Right atrium auricular region (tissue), 2 donors: ENCODE results near the gene ACAA2. TPM values are rescaled to one million over a fixed set of nuclear protein-coding genes. Genes with fewer than 3 reads are reported as not detected.

ENCODE experiments used
- DNase-seq: peaks from one replicate; pipeline ENCODE4 v3.0.0-alpha.2; 2019; ENCODE audit warnings: low spot score
- H3K27ac ChIP-seq, 2 donors: fragments of 200-600 bp; sonication (generic); 1 replicate in 1 of 2; 2 replicates in 1 of 2; pipeline ENCODE4 v1.5.1; 2016 to 2019
- H3K27me3 ChIP-seq, 2 donors: fragments of 200-600 bp; sonication (generic); one replicate each; pipeline versions ENCODE4 v1.5.1 to v1.6.0; 2017 to 2019
- H3K36me3 ChIP-seq: fragments of 200-600 bp; sonication (generic); one replicate; pipeline ENCODE4 v1.5.1; 2016
- H3K4me1 ChIP-seq, 2 donors: fragments of 200-600 bp; sonication (generic); one replicate each; pipeline versions ENCODE4 v1.5.1 to v1.6.0; 2017 to 2019
- H3K4me3 ChIP-seq, 2 donors: fragments of 200-600 bp; sonication (generic); 1 replicate in 1 of 2; 2 replicates in 1 of 2; pipeline ENCODE4 v1.5.1; 2017 to 2019; ENCODE audit warnings: mild to moderate bottlenecking in 1 of 2, moderate library complexity in 1 of 2
- H3K9me3 ChIP-seq, 2 donors: fragments of 200-600 bp; sonication (generic); one replicate each; pipeline ENCODE4 v1.5.1; 2019
- CTCF ChIP-seq, 2 donors: fragments of 200-600 bp; sonication (generic); IDR thresholded peaks; one replicate each; pipeline ENCODE4 v1.5.1; 2019; ENCODE audit warnings: antibody characterized with exemption in 2 of 2
- total RNA-seq, 2 donors: library from RNA; depleted of rRNA; stranded (reverse); fragments of >200 nt; gene quantifications; one replicate each; pipeline ENCODE4 v1.1.0, GENCODE V29; 2016

Gene ACAA2
- total RNA-seq, 2 donors from 2014 or later = 115 to 149 TPM

DNA sequence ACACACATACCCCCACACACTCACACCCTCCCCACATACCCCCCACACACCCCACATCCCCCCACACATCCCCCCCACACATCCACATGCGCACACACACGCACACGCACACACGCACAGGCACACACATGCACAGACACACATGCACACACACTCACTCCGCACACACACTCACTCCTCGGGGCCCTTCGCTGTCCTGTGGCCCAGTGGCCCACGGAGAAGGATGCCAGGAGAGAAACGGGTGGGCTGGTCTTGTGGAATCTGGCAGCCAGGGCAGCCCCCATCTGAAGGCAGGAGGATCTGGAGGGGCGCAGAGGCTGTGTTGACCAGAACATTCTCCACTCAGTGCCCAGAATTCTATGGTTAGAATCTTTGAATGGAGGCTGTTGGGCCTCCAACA lies 51.6 kb downstream of the ACAA2 start:
- no peaks in the 10 kb centered on the region for H3K27me3 ChIP-seq
- H3K36me3 ChIP-seq = no peaks in the 10 kb centered on the region
- TF ChIP-seq CTCF (IDR thresholded peaks at IDR 0.05) = no peak
- H3K4me1 ChIP-seq = no peaks in the 10 kb centered on the region
- no peak overlapping the region for H3K27ac ChIP-seq
- no peaks in the 10 kb centered on the region for H3K9me3 ChIP-seq
- H3K4me3 ChIP-seq = no peak overlapping the region
- no peak for DNase-seq

GRCh38 chr18:49758263-49758610 lies 55.1 kb downstream of the ACAA2 start:
- Histone ChIP-seq H3K27ac (no peak overlapping the region), H3K36me3 (no peaks in the 10 kb centered on the region), H3K27me3 (no peaks in the 10 kb centered on the region), H3K9me3 (no peaks in the 10 kb centered on the region), H3K4me1 (no peaks in the 10 kb centered on the region), H3K4me3 (no peak overlapping the region)
- TF ChIP-seq CTCF (IDR thresholded peaks at IDR 0.05) = no peak
- DNase-seq = no peak

GRCh38 chr18:49757513-49758262 lies 55.6 kb downstream of the ACAA2 start:
- no peak for DNase-seq

DNA sequence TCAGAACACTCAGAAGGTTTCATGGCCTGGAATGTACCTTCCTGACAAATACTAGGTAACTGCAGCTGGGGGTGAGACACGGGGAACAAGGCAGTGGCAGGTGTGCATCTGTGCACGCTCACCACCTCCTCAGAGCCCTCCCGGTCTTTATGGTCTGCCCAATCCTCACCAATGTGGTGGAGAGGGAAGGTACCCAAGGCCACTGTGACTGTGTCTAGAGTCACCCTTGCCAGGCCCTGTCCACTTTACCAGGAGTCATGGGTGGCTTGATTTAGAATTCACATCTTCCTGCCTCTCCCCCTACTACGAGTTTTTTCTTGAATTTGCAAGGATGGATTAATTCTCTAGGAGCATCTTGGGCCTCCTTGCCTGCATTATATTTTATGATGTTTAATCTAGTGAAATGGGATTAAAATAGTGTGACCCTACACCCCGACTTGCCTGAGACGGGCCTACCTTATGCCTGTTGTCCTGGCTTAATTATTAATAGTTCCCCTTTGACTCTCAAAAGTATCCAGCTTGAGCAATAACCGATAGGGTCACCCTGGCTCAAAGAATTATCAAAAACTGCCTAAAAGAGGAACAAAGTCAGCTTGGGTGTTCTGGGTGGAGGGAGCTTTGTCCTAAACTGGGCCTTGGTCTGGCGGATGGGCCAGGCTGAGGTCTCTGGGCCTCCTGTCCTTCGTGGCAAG lies 56.5 kb downstream of the ACAA2 start:
- no peak for TF ChIP-seq CTCF (IDR thresholded peaks at IDR 0.05)
- no peaks in the 10 kb centered on the region for H3K9me3 ChIP-seq
- DNase-seq = no peak
- no peaks in the 10 kb centered on the region for H3K27me3 ChIP-seq
- no peak overlapping the region for H3K27ac ChIP-seq
- H3K36me3 ChIP-seq = no peaks in the 10 kb centered on the region
- H3K4me3 ChIP-seq = no peak overlapping the region
- no peaks in the 10 kb centered on the region for H3K4me1 ChIP-seq

More at GRCh38 chr18:49757513-49758262, 55.6 kb downstream of the ACAA2 start:
- Histone ChIP-seq H3K9me3 (no peaks in the 10 kb centered on the region), H3K36me3 (no peaks in the 10 kb centered on the region), H3K27me3 (no peaks in the 10 kb centered on the region), H3K27ac (no peak overlapping the region), H3K4me1 (no peaks in the 10 kb centered on the region), H3K4me3 (no peak overlapping the region)
- TF ChIP-seq CTCF (IDR thresholded peaks at IDR 0.05) = no peak

GRCh38 chr18:49756135-49756534 lies 57.2 kb downstream of the ACAA2 start:
- no peaks in the 10 kb centered on the region for H3K9me3 ChIP-seq
- no peak for DNase-seq
- no peak overlapping the region for H3K4me3 ChIP-seq
- no peak overlapping the region for H3K27ac ChIP-seq
- no peaks in the 10 kb centered on the region for H3K27me3 ChIP-seq
- no peak for TF ChIP-seq CTCF (IDR thresholded peaks at IDR 0.05)
- no peaks in the 10 kb centered on the region for H3K4me1 ChIP-seq
- no peaks in the 10 kb centered on the region for H3K36me3 ChIP-seq
